IMR-90 (cell line): ENCODE results near the gene RAB23. TPM values are rescaled to one million over a fixed set of nuclear protein-coding genes. Genes with fewer than 3 reads are reported as not detected.

ENCODE experiments used
- ATAC-seq: fragments of 200-7000 bp; cut with Tn5 transposase; 2 replicates; pipeline ENCODE4 v1.9.1; 2020; ENCODE audit warnings: low read depth, mild to moderate bottlenecking, moderate library complexity
- BruUV-seq: library from RNA; stranded (reverse); fragments of 400-500 nt; replicated peaks from 2 replicates; lab custom pipeline; 2021; lab: Mats Ljungman, UMichigan
- CTCF ChIA-PET: fragments of 300-600 bp; formaldehyde crosslinking; extraction: SDS; loops from one replicate; lab custom pipeline; 2021; ENCODE audit warnings: antibody characterized with exemption; lab: Yijun Ruan, JAX
- POLR2A ChIA-PET: fragments of 300-600 bp; sonication (Branson Sonifier 250); formaldehyde crosslinking; loops from one replicate; lab custom pipeline; 2022; ENCODE audit warnings: antibody characterized with exemption; ENCODE audit not compliant: unreplicated experiment; lab: Charles Lee
- DNase-seq: peaks from one replicate; pipeline ENCODE4 v3.0.0; 2013
- H2AFZ ChIP-seq: replicated peaks from 2 replicates; pipeline ENCODE3; 2013; ENCODE audit warnings: low read length, mild to moderate bottlenecking; ENCODE audit not compliant: poor library complexity
- H2AK5ac ChIP-seq: 2 replicates; pipeline ENCODE4 v1.6.1; 2013; ENCODE audit warnings: low read depth, low read length, inconsistent platforms
- H2AK9ac ChIP-seq: replicated peaks from 2 replicates; pipeline ENCODE3; 2013; ENCODE audit warnings: mild to moderate bottlenecking, low read depth, low read length, moderate library complexity; ENCODE audit not compliant: poor library complexity
- H2BK120ac ChIP-seq: 2 replicates; pipeline ENCODE4 v1.6.1; 2013; ENCODE audit warnings: low read depth, low read length, inconsistent platforms
- H2BK15ac ChIP-seq: 3 replicates; pipeline ENCODE4 v1.6.1; 2013; ENCODE audit warnings: low read depth, low read length, inconsistent platforms
- H2BK20ac ChIP-seq: 2 replicates; pipeline ENCODE4 v1.6.1; 2013; ENCODE audit warnings: low read depth, mild to moderate bottlenecking, inconsistent platforms, low read length, moderate library complexity
- H2BK5ac ChIP-seq: 2 replicates; pipeline ENCODE4 v1.6.1; 2013; ENCODE audit warnings: mild to moderate bottlenecking, low read depth, low read length, inconsistent platforms; ENCODE audit not compliant: poor library complexity, severe bottlenecking
- H3K14ac ChIP-seq: replicated peaks from 2 replicates; pipeline ENCODE4 v1.6.1; 2013; ENCODE audit warnings: low read depth, low read length, inconsistent platforms
- H3K18ac ChIP-seq: 2 replicates; pipeline ENCODE4 v1.6.1; 2013; ENCODE audit warnings: low read depth, low read length, control low read depth
- H3K23ac ChIP-seq: 2 replicates; pipeline ENCODE4 v1.6.1; 2013; ENCODE audit warnings: low read depth, low read length, inconsistent platforms
- H3K27ac ChIP-seq: 2 replicates; pipeline ENCODE4 v1.5.1; 2013; ENCODE audit warnings: mild to moderate bottlenecking, control low read depth, low read length; ENCODE audit not compliant: insufficient read depth
- H3K27me3 ChIP-seq: 2 replicates; pipeline ENCODE4 v1.6.1; 2013; ENCODE audit warnings: low read length; ENCODE audit not compliant: control insufficient read depth, insufficient read depth
- H3K36me3 ChIP-seq: 2 replicates; pipeline ENCODE4 v1.6.1; 2013; ENCODE audit warnings: low read length, mixed read lengths; ENCODE audit not compliant: control insufficient read depth, insufficient read depth
- H3K4ac ChIP-seq: 2 replicates; pipeline ENCODE4 v1.6.1; 2013; ENCODE audit warnings: low read depth, low read length, inconsistent platforms
- H3K4me1 ChIP-seq: 2 replicates; pipeline ENCODE4 v1.6.1; 2013; ENCODE audit warnings: low read length, mixed read lengths; ENCODE audit not compliant: control insufficient read depth, insufficient read depth
- H3K4me2 ChIP-seq: 2 replicates; pipeline ENCODE4 v1.6.1; 2013; ENCODE audit warnings: low read depth, mild to moderate bottlenecking, control low read depth, low read length, moderate library complexity
- H3K4me3 ChIP-seq: 2 replicates; pipeline ENCODE4 v1.5.1; 2013; ENCODE audit warnings: low read depth, mild to moderate bottlenecking, control low read depth, low read length, moderate library complexity; ENCODE audit not compliant: insufficient read depth
- H3K56ac ChIP-seq: 2 replicates; pipeline ENCODE4 v1.6.1; 2013; ENCODE audit warnings: low read length, inconsistent platforms; ENCODE audit not compliant: insufficient read depth; ENCODE audit errors: extremely low read depth
- H3K79me1 ChIP-seq, 2 experiments: 2 replicates each; pipeline ENCODE4 v1.6.1; 2013; ENCODE audit warnings: low read length in 2 of 2, inconsistent platforms in 1 of 2, low read depth in 1 of 2
- H3K9ac ChIP-seq: 2 replicates; pipeline ENCODE4 v1.6.1; 2013; ENCODE audit warnings: low read depth, low read length, control low read depth
- H3K9me1 ChIP-seq: 2 replicates; pipeline ENCODE4 v1.6.1; 2013; ENCODE audit warnings: low read length, inconsistent platforms; ENCODE audit not compliant: insufficient read depth
- H3K9me3 ChIP-seq: 2 replicates; pipeline ENCODE4 v1.6.1; 2013; ENCODE audit warnings: low read length; ENCODE audit not compliant: control insufficient read depth, insufficient read depth
- H4K20me1 ChIP-seq: 2 replicates; pipeline ENCODE4 v1.6.1; 2013; ENCODE audit warnings: low read length, inconsistent platforms; ENCODE audit not compliant: insufficient read depth
- H4K5ac ChIP-seq: 2 replicates; pipeline ENCODE4 v1.6.1; 2013; ENCODE audit warnings: mild to moderate bottlenecking, low read depth, low read length, control low read depth
- H4K8ac ChIP-seq, 2 experiments: 2 replicates each; pipeline ENCODE4 v1.6.1; 2013; ENCODE audit warnings: low read depth in 2 of 2, low read length in 2 of 2, control low read depth in 1 of 2, inconsistent platforms in 1 of 2
- H4K91ac ChIP-seq: 2 replicates; pipeline ENCODE4 v1.6.1; 2013; ENCODE audit warnings: low read depth, low read length, inconsistent platforms; ENCODE audit not compliant: insufficient read depth
- BHLHE40 ChIP-seq: fragments of 150-350 bp; IDR thresholded peaks from 2 replicates; pipeline ENCODE4 v1.6.1; 2016; ENCODE audit warnings: mild to moderate bottlenecking, low read depth, low read length
- CEBPB ChIP-seq: IDR thresholded peaks from 2 replicates; pipeline ENCODE4 v1.6.1; 2012; ENCODE audit warnings: low read depth, low read length, improper control_type of control experiment
- CHD1 ChIP-seq: IDR thresholded peaks from 2 replicates; pipeline ENCODE4 v1.6.1; 2012; ENCODE audit warnings: low read depth, low read length, improper control_type of control experiment
- FOS ChIP-seq: fragments of 150-350 bp; IDR thresholded peaks from 2 replicates; pipeline ENCODE4 v1.6.1; 2016; ENCODE audit warnings: low read depth, low read length
- MAFK ChIP-seq: IDR thresholded peaks from 2 replicates; pipeline ENCODE4 v1.6.1; 2012; ENCODE audit warnings: low read depth, low read length, improper control_type of control experiment
- MAZ ChIP-seq: IDR thresholded peaks from 2 replicates; pipeline ENCODE4 v1.6.1; 2012; ENCODE audit warnings: low read depth, mild to moderate bottlenecking, low read length, improper control_type of control experiment, moderate library complexity, borderline replicate concordance
- MXI1 ChIP-seq: IDR thresholded peaks from 2 replicates; pipeline ENCODE4 v1.6.1; 2012; ENCODE audit warnings: low read depth, mild to moderate bottlenecking, low read length, moderate library complexity, borderline replicate concordance
- NFE2L2 ChIP-seq: fragments of 150-350 bp; IDR thresholded peaks from 2 replicates; pipeline ENCODE4 v1.6.1; 2016; ENCODE audit warnings: low read depth, mild to moderate bottlenecking, low read length
- POLR2A ChIP-seq: IDR thresholded peaks from 2 replicates; pipeline ENCODE4 v1.6.1; 2012; ENCODE audit warnings: mild to moderate bottlenecking, low read depth, low read length
- RAD21 ChIP-seq: IDR thresholded peaks from 2 replicates; pipeline ENCODE4 v1.6.1; 2012; ENCODE audit warnings: low read length, improper control_type of control experiment
- RCOR1 ChIP-seq: IDR thresholded peaks from 2 replicates; pipeline ENCODE4 v1.6.1; 2012; ENCODE audit warnings: mild to moderate bottlenecking, low read length, improper control_type of control experiment; ENCODE audit not compliant: insufficient replicate concordance
- RFX5 ChIP-seq: IDR thresholded peaks from 2 replicates; pipeline ENCODE4 v1.8.0; 2012; ENCODE audit warnings: low read depth, mild to moderate bottlenecking, low read length, moderate library complexity
- SMC3 ChIP-seq: fragments of 150-350 bp; IDR thresholded peaks from 2 replicates; pipeline ENCODE4 v1.6.1; 2016; ENCODE audit warnings: low read depth, mild to moderate bottlenecking, antibody characterized with exemption, low read length, moderate library complexity
- WGBS, 2 experiments: methylation state at CpG; one replicate each; pipeline versions ENCODE4 v1.1.5 to v1.1.7; 2013; ENCODE audit warnings: missing lambda C conversion rate in 2 of 2; ENCODE audit not compliant: insufficient read length in 1 of 2; ENCODE audit errors: extremely low coverage in 2 of 2; 5-methylcytosine and 5-hydroxymethylcytosine counted together
- dilution Hi-C: fragments of 300-500 bp; cut with HindIII; formaldehyde crosslinking; loops from one replicate; pipeline ENCODE4 v1.14.3; 2018; ENCODE audit warnings: low sequenced_read_pairs; ENCODE audit not compliant: unreplicated experiment
- in situ Hi-C: fragments of 300-500 bp; cut with MboI; formaldehyde crosslinking; loops from 3 replicates; pipeline ENCODE4 v1.14.3; 2019; ENCODE audit warnings: low sequenced_read_pairs, inconsistent platforms, mixed read lengths
- intact Hi-C: fragments of 100-400 bp; cut with micrococcal nuclease; formaldehyde crosslinking; loops from 2 replicates; pipeline ENCODE4 v1.10.0; 2022
- polyA plus RNA-seq, 3 experiments: library from polyadenylated mRNA; depleted of rRNA; stranded (reverse); fragments of >200 nt; gene quantifications; 2 replicates each; pipeline ENCODE4 v1.2.3, GENCODE V29; 2012; ENCODE audit warnings: low replicate concordance in 1 of 3
- total RNA-seq: library from RNA; depleted of rRNA; stranded (reverse); fragments of >200 nt; gene quantifications from 2 replicates; pipeline ENCODE4 v1.2.3, GENCODE V29; 2012
- TF ChIP-seq, protein P1 (sequence below): fragments of 150-350 bp; IDR thresholded peaks from 2 replicates; pipeline ENCODE4 v1.6.1; 2017; ENCODE audit warnings: mild to moderate bottlenecking, antibody characterized with exemption, low read length, low read depth
- TF ChIP-seq, protein P2 (sequence below): fragments of 150-350 bp; IDR thresholded peaks from 2 replicates; pipeline ENCODE4 v1.6.1; 2016; ENCODE audit warnings: low read depth, mild to moderate bottlenecking, low read length, moderate library complexity, borderline replicate concordance

Gene RAB23
- total and polyA plus RNA-seq, 2 of the 4 experiments (the other 2 are of a cell fraction): 10.8 to 13.3 TPM

GRCh38 chr6:57265755-57266221 lies 43.7 kb upstream of the RAB23 start:
- Histone ChIP-seq H3K4me2 (peak overlapping the region; percentile 82), H3K18ac (peak overlapping the region; percentile 82), H4K5ac (peak overlapping the region; percentile 49), H4K8ac (peak overlapping the region; percentile 52 to 61; a peak in 2 of 4 replicates), H4K20me1 (no peaks in the 10 kb centered on the region), H3K9ac (peak overlapping the region; percentile 69), H3K4ac (peak overlapping the region; percentile 62; the same call in 1 of the 2 replicates), H2BK120ac (peak overlapping the region; percentile 97; the same call in 1 of the 2 replicates), H3K4me3 (peak overlapping the region; percentile 3; the same call in 1 of the 2 replicates), H3K4me1 (peaks cover 26% of the 10 kb centered on the region), H3K27me3 (no peaks in the 10 kb centered on the region), H4K91ac (0 out of 2 replicates have a peak overlapping the region, but pooled peaks have one; percentile 13), H3K79me1 (peaks cover 8 to 28% of the 10 kb centered on the region in 2 experiments; a peak in 3 of 4 replicates), H2BK5ac (peak overlapping the region; percentile 92), H3K9me3 (no peaks in the 10 kb centered on the region), H2BK20ac (peak overlapping the region; percentile 75; the same call in 1 of the 2 replicates), H2AK9ac (no peak overlapping the region), H2BK15ac (0 out of 3 replicates have a peak overlapping the region, but pooled peaks have one; percentile 15), H3K9me1 (peaks cover 9% of the 10 kb centered on the region), H2AFZ (no peak overlapping the region), H2AK5ac (no peak overlapping the region), H3K27ac (peak overlapping the region; percentile 78; the same call in 1 of the 2 replicates), H3K56ac (peak overlapping the region; percentile 50; the same call in 1 of the 2 replicates), H3K14ac (peak overlapping the region; percentile 29; the same call in 1 of the 2 replicates), H3K23ac (no peak overlapping the region), H3K36me3 (no peaks in the 10 kb centered on the region)
- CTCF ChIA-PET: interaction anchor here (0.6 to 1.3 kb wide), 4 partner anchors 13 to 586 kb away, joined by 3 read pairs; partner anchors contain the start of gene RAB23
- no peak for ATAC-seq
- in situ Hi-C loops: loop anchor here (5.0 kb wide), 1 partner anchor 52 kb away; the partner anchor contains the start of gene PRIM2
- WGBS, 2 experiments: no CpG with 5 or more reads among the region's 1 CpG
- no TSS peak for BruUV-seq
- POLR2A ChIA-PET: interaction anchor here (1.3 kb wide), 1 partner anchor 48 kb away, joined by 5 read pairs; no protein-coding TSS in a partner anchor
- intact Hi-C loops: loop anchor here (2.0 to 5.0 kb wide), 3 partner anchors 43 to 353 kb away; partner anchors contain the start of gene RAB23
- peak; percentile 72 for DNase-seq
- dilution Hi-C loops: no loop called here
- no peak for TF ChIP-seq RCOR1
- TF ChIP-seq, protein P1, sequence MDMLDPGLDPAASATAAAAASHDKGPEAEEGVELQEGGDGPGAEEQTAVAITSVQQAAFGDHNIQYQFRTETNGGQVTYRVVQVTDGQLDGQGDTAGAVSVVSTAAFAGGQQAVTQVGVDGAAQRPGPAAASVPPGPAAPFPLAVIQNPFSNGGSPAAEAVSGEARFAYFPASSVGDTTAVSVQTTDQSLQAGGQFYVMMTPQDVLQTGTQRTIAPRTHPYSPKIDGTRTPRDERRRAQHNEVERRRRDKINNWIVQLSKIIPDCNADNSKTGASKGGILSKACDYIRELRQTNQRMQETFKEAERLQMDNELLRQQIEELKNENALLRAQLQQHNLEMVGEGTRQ: no peak
- TF ChIP-seq, protein P2, sequence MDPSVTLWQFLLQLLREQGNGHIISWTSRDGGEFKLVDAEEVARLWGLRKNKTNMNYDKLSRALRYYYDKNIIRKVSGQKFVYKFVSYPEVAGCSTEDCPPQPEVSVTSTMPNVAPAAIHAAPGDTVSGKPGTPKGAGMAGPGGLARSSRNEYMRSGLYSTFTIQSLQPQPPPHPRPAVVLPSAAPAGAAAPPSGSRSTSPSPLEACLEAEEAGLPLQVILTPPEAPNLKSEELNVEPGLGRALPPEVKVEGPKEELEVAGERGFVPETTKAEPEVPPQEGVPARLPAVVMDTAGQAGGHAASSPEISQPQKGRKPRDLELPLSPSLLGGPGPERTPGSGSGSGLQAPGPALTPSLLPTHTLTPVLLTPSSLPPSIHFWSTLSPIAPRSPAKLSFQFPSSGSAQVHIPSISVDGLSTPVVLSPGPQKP: no peak
- no peak for TF ChIP-seq BHLHE40
- no peak for TF ChIP-seq NFE2L2
- no peak for TF ChIP-seq MAZ
- TF ChIP-seq FOS: no peak
- no peak for TF ChIP-seq CHD1
- TF ChIP-seq CEBPB: no peak
- no peak for TF ChIP-seq SMC3
- TF ChIP-seq RAD21: no peak
- no peak for TF ChIP-seq MXI1
- no peak for TF ChIP-seq RFX5
- no peak for TF ChIP-seq POLR2A
- TF ChIP-seq MAFK: no peak
